ENCODE measurements around the gene NUDT3.

The NUDT3 gene

DNA sequence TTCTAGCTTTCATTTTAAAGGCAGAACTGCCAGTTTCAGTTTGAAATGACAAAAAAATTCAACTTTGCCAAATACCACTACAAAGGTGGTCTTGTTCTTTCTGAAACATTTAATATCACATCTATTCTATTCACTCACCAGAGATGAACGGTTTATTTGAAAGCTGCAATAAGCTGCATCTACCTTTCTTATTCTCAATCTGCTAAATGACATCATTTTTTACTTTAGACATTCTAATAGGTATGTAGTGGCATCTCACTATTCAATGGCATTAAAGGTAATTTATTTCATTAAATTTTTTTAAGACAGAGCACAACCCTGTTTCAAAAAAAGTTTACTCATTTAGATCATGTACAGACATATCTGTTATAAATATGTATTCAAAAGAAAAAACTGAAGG, 77.2 kb downstream of the NUDT3 start:
- TF ChIP-seq, protein P1, sequence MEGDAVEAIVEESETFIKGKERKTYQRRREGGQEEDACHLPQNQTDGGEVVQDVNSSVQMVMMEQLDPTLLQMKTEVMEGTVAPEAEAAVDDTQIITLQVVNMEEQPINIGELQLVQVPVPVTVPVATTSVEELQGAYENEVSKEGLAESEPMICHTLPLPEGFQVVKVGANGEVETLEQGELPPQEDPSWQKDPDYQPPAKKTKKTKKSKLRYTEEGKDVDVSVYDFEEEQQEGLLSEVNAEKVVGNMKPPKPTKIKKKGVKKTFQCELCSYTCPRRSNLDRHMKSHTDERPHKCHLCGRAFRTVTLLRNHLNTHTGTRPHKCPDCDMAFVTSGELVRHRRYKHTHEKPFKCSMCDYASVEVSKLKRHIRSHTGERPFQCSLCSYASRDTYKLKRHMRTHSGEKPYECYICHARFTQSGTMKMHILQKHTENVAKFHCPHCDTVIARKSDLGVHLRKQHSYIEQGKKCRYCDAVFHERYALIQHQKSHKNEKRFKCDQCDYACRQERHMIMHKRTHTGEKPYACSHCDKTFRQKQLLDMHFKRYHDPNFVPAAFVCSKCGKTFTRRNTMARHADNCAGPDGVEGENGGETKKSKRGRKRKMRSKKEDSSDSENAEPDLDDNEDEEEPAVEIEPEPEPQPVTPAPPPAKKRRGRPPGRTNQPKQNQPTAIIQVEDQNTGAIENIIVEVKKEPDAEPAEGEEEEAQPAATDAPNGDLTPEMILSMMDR (IDR thresholded peaks at IDR 0.05; ENCODE audit: insufficient read depth, low read length, poor library complexity, severe bottlenecking), result no peak
- DNase-seq (ENCODE audit: extremely low read depth, insufficient read length), result no peak
- no peaks in the 10 kb centered on the region; the same call in 1 of the 2 replicates for H3K36me3 ChIP-seq (ENCODE audit: control insufficient read depth, insufficient read depth, low read length)
- no peak overlapping the region for H3K4me3 ChIP-seq (replicated peaks; ENCODE audit: low read depth, low read length)
- H3K27me3 ChIP-seq (replicated peaks; ENCODE audit: control insufficient read depth, insufficient read depth, low read length), result no peaks in the 10 kb centered on the region

- TF ChIP-seq, protein P1 (IDR thresholded peaks at IDR 0.05; ENCODE audit: insufficient read depth, low read length, poor library complexity, severe bottlenecking), result no peak
- no peak for DNase-seq (ENCODE audit: extremely low read depth, insufficient read length)
Measured at GRCh38 chr6:34312259-34312658, 80.2 kb downstream of the NUDT3 start.

DNA sequence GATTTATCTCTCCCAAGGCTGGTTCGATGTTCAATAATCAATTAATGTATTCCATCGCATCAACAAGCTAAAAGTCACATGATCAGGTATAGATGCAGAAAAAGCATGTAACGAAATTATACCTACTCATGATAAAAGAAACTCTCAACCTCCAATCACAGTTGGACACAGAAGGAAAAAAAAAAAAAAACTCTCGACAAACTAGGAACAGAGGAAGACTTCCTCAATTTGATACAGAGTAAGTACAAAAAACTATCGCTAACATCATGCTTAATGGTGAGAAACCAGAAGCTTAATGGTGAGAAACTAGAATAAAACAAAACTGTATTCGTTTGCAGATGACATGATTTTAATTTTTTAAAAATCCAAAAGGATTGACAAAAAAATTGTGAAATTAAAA, 81.7 kb downstream of the NUDT3 start:
- no peaks in the 10 kb centered on the region; the same call in 1 of the 2 replicates for H3K36me3 ChIP-seq (ENCODE audit: control insufficient read depth, insufficient read depth, low read length)
- H3K4me3 ChIP-seq (replicated peaks; ENCODE audit: low read depth, low read length), result no peak overlapping the region
- TF ChIP-seq, protein P1 (IDR thresholded peaks at IDR 0.05; ENCODE audit: insufficient read depth, low read length, poor library complexity, severe bottlenecking), result no peak
- no peaks in the 10 kb centered on the region for H3K27me3 ChIP-seq (replicated peaks; ENCODE audit: control insufficient read depth, insufficient read depth, low read length)
- DNase-seq (ENCODE audit: extremely low read depth, insufficient read length), result no peak

More at GRCh38 chr6:34312259-34312658, 80.2 kb downstream of the NUDT3 start:
- Histone ChIP-seq H3K36me3 (ENCODE audit: control insufficient read depth, insufficient read depth, low read length) (no peaks in the 10 kb centered on the region; the same call in 1 of the 2 replicates), H3K4me3 (replicated peaks; ENCODE audit: low read depth, low read length) (no peak overlapping the region), H3K27me3 (replicated peaks; ENCODE audit: control insufficient read depth, insufficient read depth, low read length) (no peaks in the 10 kb centered on the region)

DNA sequence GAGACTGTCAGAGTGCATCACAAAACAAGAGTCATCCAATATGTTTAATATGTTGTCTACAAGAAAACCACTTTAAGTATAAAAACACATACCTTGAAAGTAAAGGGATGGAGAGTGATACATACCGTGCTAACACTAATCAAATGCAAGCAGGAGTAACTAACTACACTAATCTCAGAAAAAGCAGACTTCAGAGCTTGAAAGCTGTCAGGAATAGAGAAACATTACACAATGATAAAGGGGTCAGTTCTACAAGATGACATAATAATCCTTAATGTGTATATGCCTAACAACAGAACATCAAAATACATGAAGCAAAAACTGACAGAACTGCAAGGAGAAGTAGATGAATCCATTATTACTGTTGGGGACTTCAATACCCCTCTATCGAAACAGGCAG, 84.0 kb downstream of the NUDT3 start:
- TF ChIP-seq, protein P1 (IDR thresholded peaks at IDR 0.05; ENCODE audit: insufficient read depth, low read length, poor library complexity, severe bottlenecking), result no peak
- no peaks in the 10 kb centered on the region; the same call in 1 of the 2 replicates for H3K36me3 ChIP-seq (ENCODE audit: control insufficient read depth, insufficient read depth, low read length)
- no peak for DNase-seq (ENCODE audit: extremely low read depth, insufficient read length)
- H3K27me3 ChIP-seq (replicated peaks; ENCODE audit: control insufficient read depth, insufficient read depth, low read length), result no peaks in the 10 kb centered on the region
- no peak overlapping the region for H3K4me3 ChIP-seq (replicated peaks; ENCODE audit: low read depth, low read length)

DNA sequence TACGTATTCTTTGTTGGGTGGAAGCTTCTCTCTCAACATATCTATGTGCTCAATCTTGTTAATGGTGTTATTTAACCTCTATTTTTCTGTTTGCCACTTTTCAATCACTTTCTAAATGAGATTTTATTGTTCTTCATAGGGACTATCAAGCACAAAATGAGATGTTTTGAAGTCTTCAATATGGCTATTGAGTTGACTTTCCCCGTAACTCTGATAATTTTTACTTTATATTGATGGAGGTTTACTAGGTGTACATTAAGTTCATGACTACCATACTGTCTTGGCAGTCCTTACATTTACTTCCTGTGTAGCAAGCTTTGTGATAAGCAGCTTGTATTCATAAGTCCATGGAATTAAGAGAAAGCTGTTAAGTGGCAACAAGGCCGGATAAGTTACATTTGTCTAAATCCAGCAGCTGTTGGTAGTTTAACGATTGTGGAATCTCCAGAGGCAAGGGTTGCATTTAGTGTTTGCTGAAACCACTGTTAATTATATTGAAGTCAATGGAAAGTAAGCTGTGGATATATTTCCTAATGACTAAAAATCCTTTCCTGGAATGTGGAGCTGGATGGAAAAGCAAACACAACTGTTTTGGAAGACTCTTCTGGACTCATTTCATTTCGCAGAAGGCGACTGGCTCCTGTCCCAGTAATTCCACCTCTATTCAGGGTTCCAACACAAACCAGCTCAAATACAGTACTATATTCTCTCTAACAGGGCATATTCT, 86.3 kb downstream of the NUDT3 start:
- TF ChIP-seq, protein P1 (IDR thresholded peaks at IDR 0.05; ENCODE audit: insufficient read depth, low read length, poor library complexity, severe bottlenecking), result no peak
- no peak for DNase-seq (ENCODE audit: extremely low read depth, insufficient read length)
- H3K4me3 ChIP-seq (replicated peaks; ENCODE audit: low read depth, low read length), result no peak overlapping the region
- H3K36me3 ChIP-seq (ENCODE audit: control insufficient read depth, insufficient read depth, low read length), result no peaks in the 10 kb centered on the region
- no peaks in the 10 kb centered on the region for H3K27me3 ChIP-seq (replicated peaks; ENCODE audit: control insufficient read depth, insufficient read depth, low read length)
